HG03060 (cell line): ENCODE data around the gene NSMCE1.
"Not testable (repeated sequence)": the region's sequence is repeated elsewhere in the genome, so short reads cannot be mapped to it uniquely, and the experiment has no call there.

Experiments
- ATAC-seq: cut with Tn5 transposase; IDR thresholded peaks from one replicate; pipeline ENCODE4 v1.9.1; 2021; ENCODE audit warnings: low read depth, moderate number of reproducible peaks; ENCODE audit not compliant: unreplicated experiment

NSMCE1 gene

DNA sequence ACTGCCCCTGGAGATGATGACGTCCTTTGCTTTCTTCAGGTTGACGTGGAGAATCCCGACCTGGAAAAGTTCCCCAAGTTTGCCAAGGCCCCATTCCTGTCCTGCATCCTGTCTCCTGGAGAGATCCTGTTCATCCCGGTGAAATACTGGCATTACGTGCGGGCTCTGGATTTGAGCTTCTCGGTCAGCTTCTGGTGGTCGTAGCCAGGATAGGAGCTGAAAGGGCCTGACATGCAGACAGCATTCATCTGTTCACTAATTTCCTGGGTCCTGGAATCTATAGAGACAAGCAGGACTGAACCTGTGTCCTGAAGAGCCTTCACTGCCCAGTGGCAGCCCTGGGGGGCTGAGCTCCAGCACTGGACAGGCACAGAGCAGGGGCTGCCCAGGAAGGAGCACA, 48.0 kb downstream of the NSMCE1 start:
- no peak for ATAC-seq

DNA sequence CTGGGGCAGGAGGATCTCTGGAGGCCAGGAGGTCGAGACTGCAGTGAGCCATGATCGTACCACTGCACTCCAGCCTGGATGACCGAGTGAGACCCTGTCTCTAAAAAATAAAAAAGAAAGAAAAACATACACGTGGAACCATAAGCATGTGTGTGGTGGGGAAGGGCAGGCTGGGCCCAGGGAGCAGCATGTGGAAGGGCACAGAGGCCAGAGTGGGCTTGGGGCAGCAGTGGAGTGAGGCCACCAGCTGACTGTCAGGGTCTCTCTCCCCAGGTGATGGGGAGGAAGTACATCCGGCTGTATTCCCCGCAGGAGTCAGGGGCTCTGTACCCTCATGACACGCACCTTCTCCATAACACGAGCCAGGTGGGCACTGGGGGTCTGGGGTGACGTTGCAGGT, 48.5 kb downstream of the NSMCE1 start:
- ATAC-seq, result no peak

- no peak for ATAC-seq
These were observed 49.4 kb downstream of the NSMCE1 start for GRCh38 chr16:27219161-27219560.

GRCh38 chr16:27218756-27219155, 49.8 kb downstream of the NSMCE1 start:
- ATAC-seq, result no peak

GRCh38 chr16:27217256-27217655, 51.3 kb downstream of the NSMCE1 start:
- no peak for ATAC-seq

DNA sequence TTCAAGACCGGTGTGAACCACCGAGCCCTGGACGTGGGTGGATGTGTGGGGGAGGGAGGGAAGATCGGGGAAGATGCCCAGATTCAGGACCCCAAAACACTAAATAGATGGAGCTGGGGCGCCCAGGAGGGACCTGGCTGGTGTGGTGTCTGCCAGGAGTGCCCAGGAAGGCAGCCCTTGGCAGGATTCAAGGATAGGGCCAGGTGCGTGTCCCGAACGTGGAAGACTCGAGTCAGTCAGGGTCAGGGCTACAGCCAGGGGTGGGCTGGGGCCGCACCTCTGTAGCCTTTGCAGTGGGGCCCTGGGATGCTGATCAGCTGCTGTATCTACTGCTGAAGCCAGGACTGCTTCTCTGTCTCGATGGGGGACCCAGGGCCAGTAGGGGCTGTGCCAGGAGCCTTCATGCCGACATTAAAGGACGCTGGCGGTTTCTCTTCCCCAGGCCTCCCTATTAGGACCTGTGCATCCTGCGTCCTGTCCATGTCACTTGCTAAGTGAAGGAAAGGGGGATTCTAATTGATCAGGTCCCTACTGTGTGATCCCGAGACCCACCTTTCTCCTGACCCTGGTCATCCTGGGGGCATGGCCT, 52.2 kb downstream of the NSMCE1 start:
- no peak for ATAC-seq

- no peak for ATAC-seq
These were observed 52.9 kb downstream of the NSMCE1 start for GRCh38 chr16:27215660-27216059.

DNA sequence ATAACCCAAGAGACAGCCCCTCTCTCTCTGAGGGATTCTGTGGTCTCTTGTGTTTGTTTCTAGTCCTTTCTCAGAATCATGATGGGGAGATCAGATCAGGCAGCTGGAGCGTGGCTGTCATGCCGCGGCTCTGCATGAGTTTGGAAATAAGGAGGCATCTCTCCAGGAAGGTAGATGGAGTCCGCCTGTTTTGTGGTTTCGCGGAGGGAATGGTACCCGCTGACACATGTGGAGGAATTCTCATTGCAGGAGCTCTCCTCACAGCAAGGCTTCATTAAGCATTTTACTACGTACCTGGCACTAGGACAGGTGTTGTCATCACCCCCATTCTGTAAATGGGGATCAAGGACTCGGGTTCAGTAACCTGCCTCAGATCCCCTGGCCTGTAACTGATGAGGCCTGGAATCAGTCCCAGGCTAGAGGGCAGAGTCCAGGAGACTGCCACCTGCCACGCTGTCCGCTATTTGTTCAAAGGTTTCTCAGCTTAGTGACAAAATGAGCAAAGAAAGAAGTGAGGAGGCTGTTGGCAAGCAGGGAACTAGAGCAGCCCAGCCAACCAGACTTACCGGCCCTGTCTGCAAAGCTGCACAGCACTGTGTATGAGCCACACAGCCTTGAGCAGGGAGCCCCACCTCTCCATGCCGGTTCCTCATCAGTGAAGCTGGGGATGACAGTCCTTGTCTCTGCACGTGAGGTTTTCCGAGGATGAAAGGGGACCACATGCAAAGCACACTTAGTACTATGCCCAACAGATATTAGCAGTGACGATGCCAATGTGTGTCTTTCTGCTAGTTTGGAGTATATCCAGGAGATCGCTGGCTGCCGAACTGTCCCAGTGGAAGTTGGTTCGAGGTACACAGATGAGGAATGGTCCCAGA, 54.2 kb downstream of the NSMCE1 start:
- ATAC-seq, result no peak

DNA sequence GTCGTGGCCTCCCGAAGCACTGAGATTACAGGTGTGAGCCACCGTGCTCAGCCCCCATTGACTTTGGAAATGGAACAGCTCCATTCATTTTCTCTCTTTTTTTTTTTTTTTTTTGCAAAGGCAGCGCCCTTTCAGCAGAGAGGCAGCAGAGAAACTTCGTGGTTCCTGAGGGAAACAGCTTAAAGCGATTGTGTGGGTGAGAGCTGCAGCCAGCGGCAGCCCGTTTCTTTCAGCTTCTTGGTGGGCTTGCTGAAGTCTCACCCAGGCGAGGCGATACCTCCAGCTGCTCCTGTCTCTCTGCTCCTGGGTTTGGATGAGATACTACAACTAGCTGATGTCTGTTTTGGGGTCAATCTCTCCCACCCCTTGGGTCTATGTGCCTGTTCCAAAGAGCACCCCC, 57.5 kb downstream of the NSMCE1 start:
- no peak for ATAC-seq

- ATAC-seq, result no peak
These were observed 58.4 kb downstream of the NSMCE1 start for GRCh38 chr16:27210174-27210573.

- no peak for ATAC-seq
These were observed 59.0 kb downstream of the NSMCE1 start for GRCh38 chr16:27209591-27209990.

DNA sequence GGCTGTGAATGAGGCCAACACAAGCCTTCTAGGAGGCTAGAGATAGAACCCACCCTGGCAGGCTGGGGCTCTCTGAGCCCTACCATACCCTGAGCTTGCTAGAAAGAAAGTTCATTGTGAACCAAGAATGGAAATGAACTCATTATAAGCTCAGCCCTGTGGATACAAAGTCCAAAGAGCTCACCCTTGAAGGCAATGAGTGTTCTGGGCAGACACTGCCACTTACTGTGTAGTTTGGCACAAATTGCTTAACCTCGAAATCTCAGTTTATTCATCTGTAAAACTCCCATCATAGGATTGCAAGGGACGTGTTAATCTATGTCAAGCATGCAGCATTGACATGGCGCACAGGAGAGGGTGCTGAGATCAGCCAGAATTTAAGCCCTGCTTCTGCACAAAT, 59.8 kb downstream of the NSMCE1 start:
- no peak for ATAC-seq

DNA sequence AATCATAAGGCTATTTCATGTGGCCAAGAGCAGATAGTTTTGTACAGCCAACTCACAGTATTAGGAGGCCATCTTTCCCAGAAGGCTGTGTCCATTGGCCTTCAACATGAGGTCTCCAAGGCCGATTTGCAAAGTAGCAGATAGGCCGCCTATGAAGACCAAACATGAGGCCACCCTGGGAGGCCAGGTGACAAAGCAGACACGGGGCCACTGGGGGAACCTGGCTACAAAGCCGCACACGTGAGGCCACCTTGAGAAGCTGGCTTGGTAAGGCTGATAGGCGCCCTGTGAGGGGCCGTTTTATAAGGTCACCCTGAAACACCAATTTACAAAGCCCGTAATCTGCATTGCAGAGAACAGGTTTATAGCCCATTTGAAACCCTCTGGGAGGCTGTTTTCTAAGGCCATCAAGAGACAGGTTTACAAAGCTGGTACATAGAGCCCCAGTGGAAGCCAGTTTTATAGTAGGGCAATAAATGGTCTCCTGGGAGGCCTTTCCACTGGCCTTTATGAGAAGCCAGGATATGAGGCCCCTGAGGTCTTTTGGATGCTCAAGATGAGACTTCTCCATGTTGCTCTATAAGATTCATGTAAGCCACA, 60.4 kb downstream of the NSMCE1 start:
- no peak for ATAC-seq

DNA sequence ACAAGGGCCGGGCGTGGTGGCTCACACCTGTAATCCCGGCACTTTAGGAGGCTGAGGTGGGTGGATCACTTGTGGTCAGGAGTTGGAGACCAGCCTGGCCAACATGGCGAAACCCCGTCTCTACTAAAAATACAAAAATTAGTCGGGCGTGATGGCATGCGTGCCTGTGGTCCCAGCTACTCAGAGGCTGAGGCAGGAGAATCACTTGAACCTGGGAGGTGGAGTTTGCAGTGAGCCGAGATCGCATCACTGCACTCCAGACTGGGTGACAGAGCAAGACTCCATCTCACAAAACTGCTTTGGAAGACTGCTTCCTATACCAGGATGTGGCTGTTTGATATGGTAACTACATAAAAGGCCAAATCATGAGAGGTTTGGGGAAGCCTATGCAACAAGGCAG, 61.5 kb downstream of the NSMCE1 start:
- ATAC-seq, result not testable (repeated sequence)

DNA sequence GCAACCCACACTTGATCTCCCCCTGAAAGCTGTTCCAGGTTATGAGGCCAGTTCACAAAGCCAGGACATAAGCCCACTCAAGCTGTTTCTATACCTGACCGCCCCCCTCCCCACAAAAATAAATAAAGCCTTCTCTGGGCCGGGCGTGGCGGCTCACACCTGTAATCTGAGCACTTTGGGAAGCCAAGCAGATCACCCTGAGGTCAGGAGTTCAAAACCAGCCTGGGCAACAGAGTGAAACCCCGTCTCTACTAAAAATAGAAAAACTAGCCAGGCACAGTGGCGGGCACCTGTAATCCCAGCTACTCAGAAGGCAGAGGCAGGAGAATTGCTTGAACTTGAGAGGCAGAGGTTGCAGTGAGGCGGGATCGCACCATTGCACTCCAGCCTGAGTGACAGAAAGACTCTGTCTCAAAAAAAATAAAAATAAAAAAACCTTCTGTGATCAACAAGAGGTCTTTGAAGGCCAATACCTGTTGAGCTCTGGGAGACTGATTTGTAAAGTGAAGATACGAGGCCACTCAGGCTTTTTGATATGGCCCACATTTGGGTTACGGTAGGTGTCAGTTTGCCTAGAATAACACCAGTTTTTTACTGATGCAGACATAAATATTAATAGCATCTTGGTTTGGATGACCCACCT, 63.0 kb downstream of the NSMCE1 start:
- no peak for ATAC-seq

DNA sequence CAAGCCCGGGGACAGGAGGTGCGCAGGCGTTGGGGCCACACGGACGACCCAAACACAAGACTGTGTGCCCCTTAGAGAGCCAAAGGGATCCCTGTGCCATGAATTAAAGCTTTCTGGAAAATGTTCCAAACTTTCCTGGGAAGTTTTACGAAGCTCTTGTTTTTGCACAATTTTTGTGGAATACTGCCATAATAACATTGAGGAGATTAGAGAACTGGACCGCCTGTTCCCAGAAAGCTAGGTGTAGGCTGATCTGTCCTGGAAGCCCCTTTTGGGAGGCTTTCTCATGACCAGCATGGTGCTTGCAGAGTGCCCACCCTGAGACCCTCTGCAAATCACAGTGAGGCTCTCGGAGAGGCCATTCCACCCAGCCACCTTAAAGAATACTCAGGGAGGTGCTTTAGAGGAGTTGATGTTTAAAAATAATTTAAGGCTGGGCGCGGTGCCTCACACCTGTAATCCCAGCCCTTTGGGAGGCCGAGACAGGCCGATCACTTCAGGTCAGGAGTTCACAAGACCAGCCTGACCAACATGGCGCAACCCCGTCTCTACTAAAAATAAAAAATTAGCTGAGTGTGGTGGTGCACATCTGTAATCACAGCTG, 64.2 kb downstream of the NSMCE1 start:
- ATAC-seq, result no peak

GRCh38 chr16:27203507-27204311, 64.9 kb downstream of the NSMCE1 start, which contains the start of gene KDM8:
Gene KDM8 (plus strand): TSS chr16:27203526. CDS start chr16:27210124, 6,598 bp downstream.
- peak; percentile 78 for ATAC-seq

- peak; percentile 38 for ATAC-seq
These were observed 65.6 kb downstream of the NSMCE1 start for GRCh38 chr16:27202923-27203506.

GRCh38 chr16:27200914-27201313, 67.7 kb downstream of the NSMCE1 start:
- ATAC-seq, result not testable (repeated sequence)

- ATAC-seq, result no peak
These were observed 68.8 kb downstream of the NSMCE1 start for GRCh38 chr16:27199736-27200135.
